Uterus (tissue), 2 donors: Measurements from ENCODE around the gene TOR1AIP2.

Experiments used
- POLR2A ChIP-seq, 2 donors: fragments of 450-650 bp; IDR thresholded peaks; one replicate each; pipeline ENCODE4 v1.6.1; 2016; ENCODE audit warnings: antibody characterized with exemption in 2 of 2, mild to moderate bottlenecking in 1 of 2, moderate library complexity in 1 of 2
- TF ChIP-seq, protein P1 (sequence below), 4 experiments: fragments of 200-600 bp in 2 of 4; fragments of 450-650 bp in 2 of 4; sonication (generic) in 2 of 4; IDR thresholded peaks; one replicate each; pipeline ENCODE4 v1.5.1; 2016 to 2019; ENCODE audit warnings: antibody characterized with exemption in 4 of 4, mild to moderate bottlenecking in 2 of 4, moderate library complexity in 1 of 4

DNA sequence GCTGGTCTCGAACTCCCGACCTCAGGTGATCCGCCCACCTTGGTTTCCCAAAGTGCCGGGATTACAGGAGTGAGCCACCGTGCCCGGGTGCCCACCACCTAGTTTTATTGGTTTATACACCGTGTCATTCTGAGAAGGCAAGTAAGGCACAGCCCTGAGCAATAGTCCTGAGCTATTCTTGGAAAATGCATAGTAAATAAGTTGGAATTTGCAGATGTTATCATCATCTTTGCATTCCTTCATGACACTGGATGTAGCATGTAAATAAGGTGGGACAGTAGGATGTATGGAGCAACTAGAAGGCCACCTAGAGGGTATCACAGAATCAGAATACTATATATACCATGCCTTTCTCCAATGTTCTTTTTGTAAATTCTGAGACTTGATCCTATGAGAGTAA is 11.0 kb downstream of the TOR1AIP2 start:
- no peak for TF ChIP-seq POLR2A (IDR thresholded peaks at IDR 0.05)
- TF ChIP-seq, protein P1, sequence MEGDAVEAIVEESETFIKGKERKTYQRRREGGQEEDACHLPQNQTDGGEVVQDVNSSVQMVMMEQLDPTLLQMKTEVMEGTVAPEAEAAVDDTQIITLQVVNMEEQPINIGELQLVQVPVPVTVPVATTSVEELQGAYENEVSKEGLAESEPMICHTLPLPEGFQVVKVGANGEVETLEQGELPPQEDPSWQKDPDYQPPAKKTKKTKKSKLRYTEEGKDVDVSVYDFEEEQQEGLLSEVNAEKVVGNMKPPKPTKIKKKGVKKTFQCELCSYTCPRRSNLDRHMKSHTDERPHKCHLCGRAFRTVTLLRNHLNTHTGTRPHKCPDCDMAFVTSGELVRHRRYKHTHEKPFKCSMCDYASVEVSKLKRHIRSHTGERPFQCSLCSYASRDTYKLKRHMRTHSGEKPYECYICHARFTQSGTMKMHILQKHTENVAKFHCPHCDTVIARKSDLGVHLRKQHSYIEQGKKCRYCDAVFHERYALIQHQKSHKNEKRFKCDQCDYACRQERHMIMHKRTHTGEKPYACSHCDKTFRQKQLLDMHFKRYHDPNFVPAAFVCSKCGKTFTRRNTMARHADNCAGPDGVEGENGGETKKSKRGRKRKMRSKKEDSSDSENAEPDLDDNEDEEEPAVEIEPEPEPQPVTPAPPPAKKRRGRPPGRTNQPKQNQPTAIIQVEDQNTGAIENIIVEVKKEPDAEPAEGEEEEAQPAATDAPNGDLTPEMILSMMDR (IDR thresholded peaks at IDR 0.05): no peak
